Ectodermal cell (in vitro differentiated cells): ENCODE data around the gene MRE11.

Source experiments
- H3K27ac ChIP-seq: 2 replicates; pipeline ENCODE4 v1.7.0; 2013; ENCODE audit warnings: mild to moderate bottlenecking, low read depth, low read length; ENCODE audit not compliant: insufficient read depth, poor library complexity, severe bottlenecking
- H3K27me3 ChIP-seq: 2 replicates; pipeline ENCODE4 v1.7.0; 2013; ENCODE audit warnings: mild to moderate bottlenecking, low read length; ENCODE audit not compliant: insufficient read depth, control insufficient read depth, poor library complexity, severe bottlenecking
- H3K36me3 ChIP-seq: one replicate; pipeline ENCODE4 v1.7.0; 2013; ENCODE audit warnings: low read length; ENCODE audit not compliant: control insufficient read depth, insufficient read depth
- H3K4me1 ChIP-seq: one replicate; pipeline ENCODE4 v1.7.0; 2013; ENCODE audit warnings: low read length; ENCODE audit not compliant: control insufficient read depth, insufficient read depth
- H3K4me3 ChIP-seq: 2 replicates; pipeline ENCODE4 v1.7.0; 2013; ENCODE audit warnings: low read depth, low read length, control low read depth; ENCODE audit not compliant: insufficient read depth
- H3K9me3 ChIP-seq: 2 replicates; pipeline ENCODE4 v1.7.0; 2013; ENCODE audit warnings: mild to moderate bottlenecking, low read length, moderate library complexity; ENCODE audit not compliant: control insufficient read depth
- WGBS, 2 experiments: methylation state at CpG; one replicate each; pipeline ENCODE4 v1.1.7; 2013; ENCODE audit warnings: missing lambda C conversion rate in 2 of 2; 5-methylcytosine and 5-hydroxymethylcytosine counted together

MRE11 gene

DNA sequence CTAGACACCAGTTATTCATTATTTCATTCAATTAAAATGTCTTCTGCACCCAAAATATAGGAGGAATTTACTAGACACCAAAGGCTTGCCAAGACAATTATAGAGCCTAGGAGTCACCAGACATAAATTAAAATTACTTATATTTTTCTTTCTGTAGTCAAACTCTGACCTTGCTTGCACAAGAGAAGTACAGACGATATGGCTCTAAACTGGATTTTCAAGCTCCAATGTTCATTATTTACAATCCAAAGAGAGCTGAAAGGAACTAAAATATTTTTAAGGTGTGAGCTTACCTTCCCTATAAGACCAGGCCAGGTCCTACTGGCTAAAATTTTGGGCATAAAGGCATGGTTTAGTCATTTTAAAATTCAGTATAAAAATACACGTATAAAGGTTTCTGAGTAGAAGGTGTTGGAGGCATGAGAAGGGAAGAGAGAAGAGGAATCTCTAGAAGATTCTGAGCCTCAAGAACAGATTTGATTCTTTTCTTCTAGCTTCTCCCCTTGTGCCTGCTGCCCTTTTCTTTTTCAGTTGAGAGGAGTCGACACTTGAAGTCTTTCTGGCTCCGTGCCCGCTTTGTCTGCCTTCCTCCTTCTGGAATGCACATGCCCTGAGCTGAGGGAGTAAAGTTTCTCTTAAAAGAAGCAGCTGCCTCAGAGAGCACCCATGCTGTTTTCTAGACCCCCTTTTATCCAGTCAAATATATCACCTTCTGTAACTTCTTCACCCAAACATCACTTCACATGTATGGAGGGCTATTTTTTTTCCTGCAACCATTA, 32.1 kb upstream of the MRE11 start:
- Histone ChIP-seq H3K27ac (no peak overlapping the region), H3K4me3 (no peak overlapping the region), H3K27me3 (no peaks in the 10 kb centered on the region), H3K36me3 (no peaks in the 10 kb centered on the region), H3K9me3 (no peaks in the 10 kb centered on the region), H3K4me1 (no peaks in the 10 kb centered on the region)
- WGBS, 2 experiments: 53 to 63% methylated on average over 5 of the region's 5 CpGs

DNA sequence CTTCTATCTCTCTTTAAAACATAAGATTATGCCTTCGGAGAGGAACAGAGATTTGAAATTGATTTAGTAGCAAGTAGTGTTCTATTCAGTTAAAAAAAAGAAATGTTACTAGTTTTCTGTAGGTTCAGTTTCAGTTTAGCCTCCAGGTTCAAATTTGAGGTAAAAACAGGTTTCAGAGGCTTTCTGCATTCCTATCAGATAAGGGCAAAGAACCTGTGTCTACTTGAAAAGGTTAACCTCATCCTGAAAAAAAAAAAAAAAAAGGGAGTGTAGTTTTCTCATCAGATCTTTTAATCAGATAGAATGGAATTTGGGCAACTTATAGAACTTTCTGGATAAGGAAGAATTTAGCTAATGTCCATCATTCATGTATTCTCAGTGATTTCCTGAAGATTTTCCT, 30.7 kb upstream of the MRE11 start:
- Histone ChIP-seq H3K36me3 (no peaks in the 10 kb centered on the region), H3K4me3 (no peak overlapping the region), H3K4me1 (no peaks in the 10 kb centered on the region), H3K27me3 (no peaks in the 10 kb centered on the region), H3K27ac (no peak overlapping the region), H3K9me3 (no peaks in the 10 kb centered on the region)
- 95 to 100% methylated on average over 1 of the region's 1 CpG for whole genome bisulfite sequencing, 2 experiments

DNA sequence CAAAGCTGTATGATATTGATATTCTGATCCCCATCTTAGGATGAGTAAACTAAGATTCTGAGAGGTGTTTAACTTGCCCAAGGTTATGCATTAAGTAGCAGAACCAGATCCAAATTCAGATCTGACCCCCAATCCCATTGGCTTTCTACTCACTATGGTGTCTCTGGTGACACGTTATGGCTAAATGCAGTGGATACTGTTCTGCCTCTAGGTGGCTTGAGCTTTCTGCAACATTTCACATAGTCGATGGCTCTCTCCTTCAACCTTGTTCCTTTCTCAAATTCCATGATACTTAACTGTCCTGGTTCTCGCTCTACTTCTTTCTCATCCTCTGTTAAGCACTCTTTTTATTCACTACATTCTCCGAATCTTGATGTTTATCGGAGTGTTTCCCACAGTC, 28.0 kb upstream of the MRE11 start:
- WGBS, 2 experiments: 67 to 69% methylated on average over 5 of the region's 5 CpGs
- no peaks in the 10 kb centered on the region for H3K36me3 ChIP-seq
- H3K27me3 ChIP-seq: no peaks in the 10 kb centered on the region
- H3K4me3 ChIP-seq: no peak overlapping the region
- H3K9me3 ChIP-seq: no peaks in the 10 kb centered on the region
- H3K27ac ChIP-seq: no peak overlapping the region
- H3K4me1 ChIP-seq: no peaks in the 10 kb centered on the region

DNA sequence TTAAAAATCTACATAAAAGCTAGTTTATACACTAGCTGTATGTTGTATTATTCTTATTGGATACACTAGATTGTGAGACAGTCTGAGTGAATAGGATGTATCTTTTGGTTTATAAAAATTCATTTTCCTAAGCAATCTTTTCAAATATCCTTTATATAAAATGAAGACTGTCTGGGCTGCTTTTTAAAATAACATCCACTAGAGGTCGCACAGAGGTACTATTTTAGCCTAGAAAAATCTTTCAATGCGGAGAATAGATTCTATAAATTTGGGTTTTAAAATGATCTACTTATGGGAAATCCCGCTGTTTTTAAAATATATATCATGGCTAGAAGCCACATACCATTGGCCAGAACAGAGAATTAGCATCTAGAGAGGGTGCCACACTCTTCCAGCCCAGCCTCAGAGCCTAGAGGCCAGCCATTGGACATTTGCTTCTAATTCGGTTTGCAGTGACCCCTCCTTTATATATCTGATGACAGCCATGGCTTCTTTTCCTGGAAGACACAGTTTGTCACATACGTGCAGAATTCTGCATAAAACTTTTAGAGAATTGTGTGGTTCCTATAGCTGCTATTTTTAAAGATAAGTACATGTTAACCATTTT, 25.9 kb upstream of the MRE11 start:
- no peaks in the 10 kb centered on the region for H3K4me1 ChIP-seq
- H3K27ac ChIP-seq: no peak overlapping the region
- no peak overlapping the region for H3K4me3 ChIP-seq
- H3K27me3 ChIP-seq: peaks cover 1% of the 10 kb centered on the region
- H3K9me3 ChIP-seq: no peaks in the 10 kb centered on the region
- 38 to 39% methylated on average over 3 to 5 of the region's 5 CpGs for WGBS, 2 experiments
- no peaks in the 10 kb centered on the region for H3K36me3 ChIP-seq

DNA sequence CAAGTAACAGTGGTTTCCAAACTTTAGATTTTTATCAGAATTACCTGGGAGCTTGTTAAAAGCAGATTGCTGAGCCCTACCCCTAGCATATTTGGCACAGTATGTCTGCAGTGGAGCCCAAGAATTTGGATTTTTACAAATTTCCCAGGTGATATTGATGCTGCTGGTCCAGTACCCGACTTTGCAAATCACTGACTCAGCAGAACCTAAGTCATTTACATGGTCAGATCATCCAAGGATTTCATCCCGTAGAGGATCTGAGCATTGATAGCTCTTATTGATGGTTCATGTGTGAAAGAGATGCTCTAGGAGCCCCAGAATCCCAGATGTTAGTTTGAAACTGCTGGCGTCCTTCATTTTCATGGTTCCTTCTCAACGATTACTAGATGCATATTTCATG, 24.7 kb upstream of the MRE11 start:
- H3K4me1 ChIP-seq: no peaks in the 10 kb centered on the region
- H3K27me3 ChIP-seq: peaks cover 14% of the 10 kb centered on the region
- H3K4me3 ChIP-seq: no peak overlapping the region
- H3K27ac ChIP-seq: no peak overlapping the region
- H3K9me3 ChIP-seq: no peaks in the 10 kb centered on the region
- WGBS, 2 experiments: 89 to 91% methylated on average over 4 of the region's 4 CpGs
- H3K36me3 ChIP-seq: no peaks in the 10 kb centered on the region

DNA sequence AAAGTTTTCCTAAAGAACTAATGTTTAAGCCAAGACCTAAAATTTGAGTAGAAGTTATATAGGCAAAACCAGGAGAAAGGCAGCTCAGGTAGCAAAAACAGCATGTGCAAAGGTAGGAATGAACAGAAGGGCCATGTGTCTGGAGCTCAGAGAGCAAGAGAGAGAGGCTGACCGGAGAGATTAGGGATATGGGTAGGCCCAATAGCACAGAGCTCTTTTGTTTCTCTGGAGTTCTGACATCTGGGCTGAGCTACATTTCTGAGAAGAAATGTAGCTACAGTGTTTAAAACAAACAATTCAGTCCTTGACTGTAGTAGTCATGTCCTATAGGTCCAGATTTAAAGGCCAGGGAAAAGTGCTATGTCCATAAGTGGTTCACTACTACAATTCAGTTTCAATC, 23.1 kb upstream of the MRE11 start:
- no peaks in the 10 kb centered on the region for H3K36me3 ChIP-seq

DNA sequence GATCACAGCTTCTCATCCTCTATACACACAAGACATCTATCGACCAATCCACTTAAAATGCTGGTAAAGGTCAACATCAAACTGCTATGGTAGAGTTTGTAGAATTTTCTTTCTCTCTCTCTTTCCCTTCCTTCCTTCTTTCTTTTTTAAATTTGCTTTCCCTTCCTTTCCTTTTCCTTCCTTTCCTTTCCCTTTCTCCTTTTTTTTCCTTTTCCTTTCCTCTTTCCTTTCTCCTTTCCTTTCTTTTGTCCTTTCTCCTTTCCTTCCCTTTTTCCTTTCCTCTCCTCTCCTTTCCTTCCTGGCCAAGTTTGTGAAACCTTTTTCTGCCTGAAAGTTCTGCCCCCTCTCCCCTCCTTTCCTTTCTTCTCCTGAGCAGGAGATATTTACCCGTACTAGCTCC, 21.8 kb upstream of the MRE11 start:
- Histone ChIP-seq H3K9me3 (no peaks in the 10 kb centered on the region), H3K36me3 (no peaks in the 10 kb centered on the region), H3K4me3 (no peak overlapping the region), H3K4me1 (peaks cover 3% of the 10 kb centered on the region), H3K27me3 (peaks cover 33% of the 10 kb centered on the region), H3K27ac (no peak overlapping the region)
- 71 to 78% methylated on average over 1 to 2 of the region's 2 CpGs for WGBS, 2 experiments

More for the DNA sequence above, 23.1 kb upstream of the MRE11 start:
- no peak overlapping the region for H3K27ac ChIP-seq
- H3K27me3 ChIP-seq: peaks cover 30% of the 10 kb centered on the region
- no peaks in the 10 kb centered on the region for H3K9me3 ChIP-seq
- H3K4me3 ChIP-seq: no peak overlapping the region
- peaks cover 3% of the 10 kb centered on the region for H3K4me1 ChIP-seq
- 30 to 41% methylated on average over 1 of the region's 1 CpG for WGBS, 2 experiments

DNA sequence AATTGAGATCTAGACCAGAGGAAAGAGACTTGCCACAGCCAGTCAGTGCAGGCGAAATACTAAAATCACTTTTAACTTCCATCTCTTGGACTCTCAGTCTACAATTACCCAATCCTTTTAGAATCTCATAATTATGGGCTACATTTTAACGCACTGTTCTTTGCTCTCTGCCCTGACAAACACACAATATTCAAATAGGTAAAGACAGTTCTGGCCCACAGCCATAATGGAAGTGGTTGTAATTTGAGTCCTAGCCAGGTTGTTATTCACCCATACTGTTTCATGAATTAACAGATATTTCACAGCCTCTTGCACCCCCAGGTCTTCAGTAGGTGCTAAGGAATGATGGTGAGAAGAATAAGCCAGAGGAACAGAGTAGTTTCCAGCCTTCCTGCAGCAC, 19.4 kb upstream of the MRE11 start:
- Histone ChIP-seq H3K27ac (no peak overlapping the region), H3K36me3 (no peaks in the 10 kb centered on the region), H3K27me3 (peaks cover 33% of the 10 kb centered on the region), H3K4me1 (peaks cover 3% of the 10 kb centered on the region), H3K4me3 (no peak overlapping the region), H3K9me3 (no peaks in the 10 kb centered on the region)
- 93 to 98% methylated on average over 2 of the region's 2 CpGs for WGBS, 2 experiments

DNA sequence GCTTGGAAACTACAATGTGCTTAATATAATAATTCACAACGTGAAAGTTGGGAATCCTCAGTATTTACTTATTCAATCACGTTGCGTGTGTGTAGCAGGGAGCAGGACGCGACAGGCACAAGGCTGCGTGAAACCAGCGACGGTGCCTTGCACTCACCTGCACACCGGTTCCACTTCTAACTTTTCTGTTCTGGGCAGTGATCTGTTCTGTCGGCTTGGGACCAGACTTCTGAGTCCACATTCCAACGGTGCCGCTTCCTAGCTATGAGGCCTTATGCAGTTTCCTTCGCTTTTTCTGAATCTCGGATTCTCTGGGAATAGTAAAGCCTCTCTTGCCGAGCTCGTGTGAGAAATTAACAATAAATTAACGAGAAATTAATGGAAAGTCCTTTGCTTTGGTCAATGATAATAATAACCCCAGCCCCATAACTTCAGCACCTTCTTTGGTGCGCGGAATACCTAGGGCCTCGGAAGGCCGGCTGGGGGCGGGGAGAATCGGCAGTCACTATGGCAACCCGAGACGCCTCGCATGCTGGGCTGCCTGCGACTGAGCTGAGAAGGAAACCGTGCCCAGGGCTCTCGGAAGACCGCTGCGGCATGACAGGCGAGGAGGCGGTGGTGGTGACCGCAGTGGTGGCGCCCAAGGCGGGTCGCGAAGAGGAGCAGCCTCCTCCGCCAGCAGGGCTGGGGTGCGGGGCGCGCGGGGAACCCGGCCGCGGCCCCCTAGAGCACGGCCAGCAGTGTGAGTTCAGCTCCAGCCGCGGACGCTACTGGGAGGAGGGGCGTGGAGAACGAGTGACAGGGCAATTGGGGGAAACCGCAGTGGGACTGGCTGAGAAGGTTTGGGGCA, 18.5 kb upstream of the MRE11 start, which contains the start of gene C11orf97:
C11orf97 (plus strand) TSS at position 530 of the 850 bp plus-strand sequence; CDS start at position 598, 68 bp downstream.
- peaks cover 3% of the 10 kb centered on the region for H3K4me1 ChIP-seq
- H3K9me3 ChIP-seq: no peaks in the 10 kb centered on the region
- H3K36me3 ChIP-seq: no peaks in the 10 kb centered on the region
- no peak within 1 kb of the TSS for H3K27ac ChIP-seq
- H3K4me3 ChIP-seq: peak within 1 kb of the TSS; percentile 48
- 21% methylated on average over 52 to 53 of the region's 53 CpGs for WGBS, 2 experiments
- peaks cover 33% of the 10 kb centered on the region for H3K27me3 ChIP-seq

DNA sequence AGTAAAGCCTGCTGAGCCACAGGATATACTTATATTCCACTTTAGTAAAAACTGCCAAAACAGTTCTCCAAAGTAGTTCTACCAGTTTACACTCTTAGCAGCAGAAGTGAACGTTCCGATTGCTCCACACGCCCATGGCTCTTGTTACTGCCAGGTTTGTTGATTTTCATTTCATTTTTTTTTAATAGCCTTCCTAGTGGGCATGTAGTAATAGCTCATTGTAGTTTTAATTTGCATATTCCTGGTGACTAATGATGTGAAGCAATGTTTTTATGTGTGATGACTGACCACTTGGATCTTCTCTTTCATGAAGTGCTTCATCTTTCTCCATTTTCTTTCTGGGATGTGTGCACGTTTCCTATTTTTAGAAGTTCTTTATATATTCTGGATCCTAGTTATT, 13.8 kb upstream of the MRE11 start:
- no peaks in the 10 kb centered on the region for H3K9me3 ChIP-seq
- 78 to 82% methylated on average over 3 to 4 of the region's 4 CpGs for WGBS, 2 experiments
- no peak overlapping the region for H3K27ac ChIP-seq
- H3K36me3 ChIP-seq: no peaks in the 10 kb centered on the region
- H3K27me3 ChIP-seq: peaks cover 11% of the 10 kb centered on the region
- peaks cover 3% of the 10 kb centered on the region for H3K4me1 ChIP-seq
- H3K4me3 ChIP-seq: no peak overlapping the region
